ENCODE results near the gene APRT.
A peak's percentile ranks its signal among the peaks of the same experiment; 100 is the strongest.

The APRT gene

DNA sequence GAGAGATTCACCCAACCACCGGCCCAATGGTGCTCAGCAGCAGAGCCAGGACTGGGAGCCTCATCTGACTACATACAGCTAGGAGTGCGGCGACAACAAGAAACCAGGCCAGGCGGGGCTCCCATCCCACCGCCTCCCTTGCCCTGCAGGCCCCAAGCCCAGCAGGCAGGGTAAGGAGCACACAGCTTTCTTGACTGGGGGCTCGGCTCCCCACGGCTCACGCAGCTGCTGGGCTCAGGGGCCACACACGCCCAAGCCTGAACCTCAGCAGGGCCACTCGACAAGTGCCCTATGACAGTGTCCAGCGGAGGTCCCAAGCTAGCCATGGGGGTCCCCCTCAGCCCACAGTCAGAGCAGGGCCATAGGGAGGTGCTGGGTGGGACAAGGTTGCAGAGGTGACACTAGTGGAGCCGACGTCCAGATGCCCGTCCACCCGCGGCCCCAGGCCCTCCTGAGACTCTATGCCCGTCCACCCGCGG, 40.4 kb downstream of the APRT start:
- no peak for DNase-seq

DNA sequence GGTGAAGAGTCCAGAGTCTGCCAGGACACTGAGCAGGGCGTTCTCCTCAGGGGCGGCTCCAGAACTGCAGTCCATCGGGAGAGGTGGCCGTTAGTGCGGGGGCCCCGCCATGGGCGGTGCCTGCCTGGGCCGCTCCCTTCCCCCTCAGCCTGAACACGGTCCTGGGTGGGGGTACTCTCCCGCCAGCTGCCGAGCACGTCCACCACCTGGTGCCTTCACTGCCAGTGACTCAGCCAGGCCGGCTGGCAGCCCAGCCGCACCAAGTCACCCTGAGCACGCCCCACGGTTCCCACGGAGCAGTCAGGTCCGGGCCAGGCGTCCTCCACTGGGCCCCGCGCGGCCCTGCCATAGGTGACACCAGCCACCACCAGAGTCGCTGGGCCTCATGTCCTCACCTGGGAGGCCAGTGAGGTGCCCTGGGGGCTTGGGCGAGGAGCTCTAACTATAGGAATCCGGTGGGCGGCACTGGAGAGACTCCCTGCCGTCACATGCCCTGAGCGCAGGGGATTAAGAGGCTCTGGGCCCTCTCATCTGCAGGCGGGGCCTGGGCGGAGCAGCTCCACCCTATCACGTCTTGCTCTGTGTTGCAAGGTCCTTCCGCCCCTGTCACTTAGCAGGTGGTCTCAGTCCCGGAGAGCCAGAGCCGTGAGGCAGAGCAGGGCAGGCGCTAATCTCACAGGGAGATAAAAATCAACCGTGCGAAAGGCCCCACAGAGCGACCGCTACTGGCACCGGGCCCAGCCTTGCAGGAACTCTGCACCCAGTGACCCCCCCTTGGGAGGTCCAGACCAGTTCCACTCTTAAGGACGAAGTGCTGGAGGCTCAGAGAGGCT, 41.1 kb downstream of the APRT start:
- no peak for DNase-seq

DNA sequence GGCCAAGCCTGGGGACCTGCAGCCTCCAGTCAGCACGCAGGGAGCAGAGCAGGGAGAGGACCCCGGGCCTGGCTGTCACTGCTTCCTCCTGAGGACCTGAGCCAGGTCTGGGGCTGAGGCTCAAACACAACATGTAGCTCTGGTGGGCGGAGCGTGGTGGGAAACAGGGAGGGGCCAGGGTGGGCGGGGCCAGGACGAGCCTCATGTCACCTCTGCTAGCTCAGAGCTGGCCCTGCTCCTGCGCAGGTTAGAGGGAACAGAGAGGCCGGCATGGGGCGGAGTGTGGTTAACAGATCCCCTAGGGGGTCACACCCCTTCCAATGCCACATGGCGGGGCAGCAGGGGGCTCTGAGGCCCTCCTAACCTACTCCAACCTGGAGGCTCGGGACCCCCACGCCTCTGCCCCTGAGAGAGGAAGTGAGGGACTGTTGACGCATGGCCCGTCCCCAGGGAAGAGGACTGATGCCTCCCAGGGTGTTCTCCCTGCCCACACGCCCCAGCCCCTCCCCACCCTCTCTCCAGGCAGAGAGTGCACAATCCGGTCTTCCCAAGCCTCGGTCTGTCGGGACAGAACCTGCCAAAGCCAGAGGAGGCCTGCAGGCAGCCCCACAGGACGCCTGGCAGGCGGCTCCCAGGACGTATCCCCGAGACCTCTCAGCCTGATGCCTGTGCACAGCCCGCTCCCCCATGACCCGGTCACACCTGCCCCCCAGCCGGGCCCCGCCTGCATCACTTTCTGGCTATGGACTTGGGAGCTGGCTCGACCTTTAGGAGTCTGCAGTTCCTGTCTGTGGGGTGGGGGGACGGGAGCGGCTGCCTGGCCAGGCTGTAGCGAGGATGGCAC, 41.9 kb downstream of the APRT start:
- DNase-seq, result peak in 1 of 5 donors; percentile 54

- no peak for DNase-seq
These were observed 43.5 kb downstream of the APRT start for GRCh38 chr16:88768071-88768783.

DNA sequence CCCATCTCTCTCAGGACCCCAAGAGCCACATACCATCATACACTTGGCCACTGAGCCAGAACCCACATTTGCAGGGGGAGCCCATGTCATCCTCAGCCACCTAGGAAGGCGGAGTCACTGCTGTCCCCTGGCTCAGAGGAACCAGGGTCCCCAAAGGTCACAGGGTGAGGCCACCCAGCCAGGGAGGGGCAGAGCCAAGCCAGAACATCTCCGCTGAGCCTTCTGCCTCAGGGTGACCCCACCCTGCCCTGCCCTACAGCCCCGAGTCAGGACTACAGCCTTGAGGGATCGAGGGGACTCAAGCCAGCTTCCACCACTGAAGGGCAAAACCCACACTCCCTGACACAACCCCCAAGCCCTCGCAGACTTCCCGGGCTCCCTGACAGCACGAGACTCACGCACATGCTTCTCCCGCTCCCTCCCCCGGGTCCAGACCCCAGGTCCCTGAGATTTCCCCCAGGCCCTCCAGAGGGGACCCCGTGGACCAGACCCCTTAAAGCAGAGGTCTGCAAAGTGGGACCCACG, 44.1 kb downstream of the APRT start:
- DNase-seq, result no peak

GRCh38 chr16:88766975-88767374, 44.8 kb downstream of the APRT start:
- DNase-seq, result no peak

- no peak for DNase-seq
These were observed 46.8 kb downstream of the APRT start for GRCh38 chr16:88764913-88765349.

GRCh38 chr16:88764080-88764479, 47.6 kb downstream of the APRT start:
- DNase-seq, result no peak

GRCh38 chr16:88763502-88764053, 48.1 kb downstream of the APRT start:
- no peak for DNase-seq

DNA sequence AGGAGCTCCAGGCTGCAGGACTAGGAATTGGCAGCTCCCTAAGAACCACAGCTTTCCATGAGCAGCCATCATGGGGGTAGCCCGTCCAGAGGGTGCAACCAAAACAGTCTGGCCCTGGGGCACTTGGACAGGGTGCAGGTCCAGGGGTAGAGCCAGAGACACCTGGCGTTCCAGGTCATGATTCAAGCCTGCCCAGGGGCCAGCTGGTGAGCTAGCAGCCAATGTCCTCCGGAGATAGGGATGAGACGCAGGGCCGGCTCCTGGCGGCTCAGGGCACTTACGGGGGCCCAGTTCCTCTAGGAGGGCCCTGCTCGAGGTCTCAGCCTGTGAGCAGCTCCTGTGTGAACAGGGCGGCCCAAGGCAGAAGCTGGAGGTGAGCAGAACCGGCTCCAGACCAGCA, 48.8 kb downstream of the APRT start:
- DNase-seq, result no peak

- DNase-seq, result no peak
These were observed 49.4 kb downstream of the APRT start for GRCh38 chr16:88762258-88762870.

- no peak for DNase-seq
These were observed 49.9 kb downstream of the APRT start for GRCh38 chr16:88761830-88762229.

DNA sequence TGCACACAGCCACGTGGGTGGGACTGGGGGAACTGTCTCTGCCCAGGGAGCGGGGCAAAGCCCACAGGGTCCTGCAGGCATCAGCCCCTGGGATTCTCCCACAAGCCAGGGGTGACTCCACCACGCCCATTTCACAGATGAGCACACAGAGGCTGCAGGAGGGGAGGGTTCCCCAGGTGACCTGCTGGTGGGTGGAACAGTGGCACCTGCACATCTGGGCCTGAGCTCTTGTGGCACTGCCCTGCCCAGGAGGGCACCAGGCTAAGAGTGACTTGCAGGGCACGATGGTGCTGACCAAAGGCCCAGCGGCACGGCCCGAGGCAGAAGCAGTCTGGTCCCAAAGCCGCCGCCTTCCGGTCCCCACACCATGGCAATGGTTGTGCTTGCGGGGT, 50.6 kb downstream of the APRT start:
- DNase-seq, result no peak

DNA sequence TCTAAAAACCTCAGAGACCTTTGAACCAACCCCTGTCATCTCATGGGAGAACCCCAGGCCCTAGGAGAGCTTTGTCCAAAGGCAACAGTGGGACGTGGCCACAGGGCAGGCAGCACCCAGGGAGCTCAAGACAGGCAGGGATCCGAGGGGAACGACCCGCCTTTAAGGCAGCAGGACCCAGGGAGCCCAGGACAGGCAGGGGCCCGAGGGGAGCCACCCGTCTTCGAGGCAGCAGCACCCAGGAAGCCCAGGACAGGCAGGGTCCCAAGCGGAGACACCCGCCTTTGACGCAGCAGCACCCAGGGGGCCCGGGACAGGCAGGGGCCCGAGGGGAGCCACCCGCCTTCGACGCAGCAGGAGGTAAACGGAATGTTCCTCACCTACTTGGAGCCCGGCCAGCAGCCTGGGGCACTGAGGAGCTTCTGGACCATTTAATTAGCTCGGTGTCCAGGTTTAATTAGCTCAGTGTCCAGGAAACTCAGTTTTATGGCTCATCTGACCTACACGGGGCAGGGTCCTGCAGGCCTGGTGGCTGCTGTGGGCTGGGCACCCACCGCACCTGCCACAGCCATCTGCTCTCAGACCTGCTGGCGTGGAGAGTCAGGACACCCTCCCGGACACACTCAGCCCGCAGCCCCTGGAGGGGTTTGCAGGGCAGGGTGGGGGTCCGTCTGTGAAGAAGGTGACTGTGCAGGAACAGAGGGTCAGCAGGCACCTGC, 51.1 kb downstream of the APRT start:
- no peak for DNase-seq

DNA sequence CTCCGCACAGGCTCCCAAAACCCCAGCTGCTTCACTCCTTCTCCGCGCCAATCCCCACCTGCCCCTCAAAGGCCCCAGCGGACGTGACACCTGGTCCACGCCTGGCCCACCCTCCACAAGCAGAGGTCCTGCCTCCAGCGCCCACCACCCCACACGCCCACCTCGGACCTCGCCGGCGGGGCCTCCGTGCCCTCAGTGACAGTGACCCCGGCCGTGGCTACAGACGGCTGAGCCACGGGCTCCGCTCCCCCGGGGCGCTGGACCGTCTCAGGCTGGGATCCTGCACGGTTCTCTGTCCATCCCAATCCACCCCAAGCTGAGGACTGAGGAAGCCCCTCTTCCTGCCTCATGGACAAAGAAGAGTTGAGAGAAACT, 51.8 kb downstream of the APRT start:
- no peak for DNase-seq

All from T-helper 1 cell (primary cell).